ENCODE results near the gene SND1.

- TF ChIP-seq FOXM1 (IDR thresholded peaks at IDR 0.05; ENCODE audit: borderline replicate concordance, low read depth) (no peak), RAD21 (IDR thresholded peaks at IDR 0.05; ENCODE audit: low read depth) (no peak), YY1 (IDR thresholded peaks at IDR 0.05; ENCODE audit: low read depth) (no peak), EP300 (IDR thresholded peaks at IDR 0.05; ENCODE audit: borderline replicate concordance) (no peak), TEAD4 (IDR thresholded peaks at IDR 0.05) (no peak), REST (IDR thresholded peaks at IDR 0.05; ENCODE audit: low read depth) (no peak), EGR1 (IDR thresholded peaks at IDR 0.05) (no peak), USF1 (IDR thresholded peaks at IDR 0.05) (no peak), TAF1 (IDR thresholded peaks at IDR 0.05; ENCODE audit: low read depth) (no peak)
Observed at GRCh38 chr7:127968547-127968946, 316.6 kb downstream of the SND1 start.

Data from Ishikawa (cell line).